ENCODE measurements around the gene CHRNE.

Gene CHRNE

GRCh38 chr17:4948931-4949320 is 46.0 kb upstream of the CHRNE start:
- no peaks in the 10 kb centered on the region for H3K27me3 ChIP-seq
- H3K4me1 ChIP-seq (ENCODE audit: control insufficient read depth in 1 of 2, insufficient read depth in 1 of 2, low read depth in 1 of 2, low read length in 1 of 2) = peaks cover 58 to 69% of the 10 kb centered on the region in 2 experiments
- no peak for TF ChIP-seq CTCF (IDR thresholded peaks at IDR 0.05)
- peak overlapping the region; percentile 96 for H3K27ac ChIP-seq
- H3K9me3 ChIP-seq = no peaks in the 10 kb centered on the region
- peak overlapping the region; percentile 99 for H3K4me3 ChIP-seq (ENCODE audit: low read depth in 1 of 2, low read length in 1 of 2)
- H3K36me3 ChIP-seq = peaks cover 21% of the 10 kb centered on the region

GRCh38 chr17:4948166-4948930 is 45.5 kb upstream of the CHRNE start, which contains the start of gene PFN1:
Gene PFN1, minus strand, starts transcription at chr17:4948530. Its CDS starts 136 bp downstream, at chr17:4948394.
- Histone ChIP-seq H3K27ac (peak within 1 kb of the TSS; percentile 96), H3K4me3 (ENCODE audit: low read depth in 1 of 2, low read length in 1 of 2) (peak within 1 kb of the TSS; percentile 99), H3K27me3 (no peaks in the 10 kb centered on the region), H3K4me1 (ENCODE audit: control insufficient read depth in 1 of 2, insufficient read depth in 1 of 2, low read depth in 1 of 2, low read length in 1 of 2) (peaks cover 63 to 75% of the 10 kb centered on the region in 2 experiments), H3K36me3 (peaks cover 24% of the 10 kb centered on the region), H3K9me3 (no peaks in the 10 kb centered on the region)
- TF ChIP-seq CTCF (IDR thresholded peaks at IDR 0.05) = no peak

GRCh38 chr17:4947411-4948165 is 44.7 kb upstream of the CHRNE start:
- H3K27ac ChIP-seq = peak overlapping the region; percentile 96
- H3K4me1 ChIP-seq (ENCODE audit: control insufficient read depth in 1 of 2, insufficient read depth in 1 of 2, low read depth in 1 of 2, low read length in 1 of 2) = peaks cover 71 to 82% of the 10 kb centered on the region in 2 experiments
- peak overlapping the region; percentile 99 for H3K4me3 ChIP-seq (ENCODE audit: low read depth in 1 of 2, low read length in 1 of 2)
- no peaks in the 10 kb centered on the region for H3K27me3 ChIP-seq
- H3K36me3 ChIP-seq = peaks cover 32% of the 10 kb centered on the region
- TF ChIP-seq CTCF (IDR thresholded peaks at IDR 0.05) = no peak
- H3K9me3 ChIP-seq = no peaks in the 10 kb centered on the region

- H3K9me3 ChIP-seq = no peaks in the 10 kb centered on the region
- no peak for TF ChIP-seq CTCF (IDR thresholded peaks at IDR 0.05)
- peaks cover 38% of the 10 kb centered on the region for H3K36me3 ChIP-seq
- peak overlapping the region; percentile 99 for H3K4me3 ChIP-seq (ENCODE audit: low read depth in 1 of 2, low read length in 1 of 2)
- H3K27ac ChIP-seq = peak overlapping the region; percentile 96
- H3K4me1 ChIP-seq (ENCODE audit: control insufficient read depth in 1 of 2, insufficient read depth in 1 of 2, low read depth in 1 of 2, low read length in 1 of 2) = peaks cover 77 to 88% of the 10 kb centered on the region in 2 experiments
- no peaks in the 10 kb centered on the region for H3K27me3 ChIP-seq
These were observed 44.1 kb upstream of the CHRNE start for GRCh38 chr17:4947010-4947410.

- TF ChIP-seq CTCF (IDR thresholded peaks at IDR 0.05) = no peak
- H3K4me1 ChIP-seq (ENCODE audit: control insufficient read depth in 1 of 2, insufficient read depth in 1 of 2, low read depth in 1 of 2, low read length in 1 of 2) = peaks cover 79 to 91% of the 10 kb centered on the region in 2 experiments
- no peaks in the 10 kb centered on the region for H3K27me3 ChIP-seq
- H3K36me3 ChIP-seq = peaks cover 39% of the 10 kb centered on the region
- peak overlapping the region; percentile 96 for H3K27ac ChIP-seq
- H3K9me3 ChIP-seq = no peaks in the 10 kb centered on the region
- H3K4me3 ChIP-seq (ENCODE audit: low read depth in 1 of 2, low read length in 1 of 2) = peak overlapping the region; percentile 99
These were observed 43.5 kb upstream of the CHRNE start for GRCh38 chr17:4946312-4946976.
